H7 (cell line): ENCODE results near the gene GALNTL6. TPM values are rescaled to one million over a fixed set of nuclear protein-coding genes. Genes with fewer than 3 reads are reported as not detected.
"Not testable (repeated sequence)": the region's sequence is repeated elsewhere in the genome, so short reads cannot be mapped to it uniquely, and the experiment has no call there.

ENCODE experiments used
- DNase-seq: peaks from one replicate; pipeline ENCODE4 v3.0.0; 2012
- H3K27me3 ChIP-seq: 2 replicates; pipeline ENCODE4 v1.6.0; 2011; ENCODE audit warnings: mild to moderate bottlenecking, low read length; ENCODE audit not compliant: control insufficient read depth, insufficient read depth
- H3K36me3 ChIP-seq: replicated peaks from 2 replicates; pipeline ENCODE4 v1.5.1; 2011; ENCODE audit warnings: low read length; ENCODE audit not compliant: control insufficient read depth, insufficient read depth
- H3K4me3 ChIP-seq: 2 replicates; pipeline ENCODE4 v1.5.1; 2011; ENCODE audit warnings: low read depth, mild to moderate bottlenecking, control low read depth, low read length, moderate library complexity; ENCODE audit not compliant: insufficient read depth
- total RNA-seq: library from RNA; depleted of rRNA; stranded (reverse); fragments of >200 nt; shearing (Covaris generic); gene quantifications from 2 replicates; pipeline ENCODE4 v1.2.3, GENCODE V29; 2014

Gene GALNTL6
- total RNA-seq, 1 experiment from 2014 or later, result 0.24 TPM

GRCh38 chr4:172858731-172859230 is 1045.6 kb downstream of the GALNTL6 start:
- Histone ChIP-seq H3K27me3 (no peaks in the 10 kb centered on the region), H3K4me3 (no peak overlapping the region), H3K36me3 (no peaks in the 10 kb centered on the region)
- no peak for DNase-seq

GRCh38 chr4:172865103-172865502 is 1051.9 kb downstream of the GALNTL6 start:
- DNase-seq, result no peak
- Histone ChIP-seq H3K4me3 (no peak overlapping the region), H3K36me3 (no peaks in the 10 kb centered on the region), H3K27me3 (no peaks in the 10 kb centered on the region)

- Histone ChIP-seq H3K27me3 (no peaks in the 10 kb centered on the region), H3K4me3 (no peak overlapping the region), H3K36me3 (no peaks in the 10 kb centered on the region)
- no peak for DNase-seq
Measured at GRCh38 chr4:172865531-172866127, 1052.4 kb downstream of the GALNTL6 start.

- DNase-seq, result no peak
- Histone ChIP-seq H3K27me3 (no peaks in the 10 kb centered on the region), H3K4me3 (no peak overlapping the region), H3K36me3 (no peaks in the 10 kb centered on the region)
Measured at GRCh38 chr4:172866421-172866820, 1053.2 kb downstream of the GALNTL6 start.

GRCh38 chr4:172867835-172868234 is 1054.6 kb downstream of the GALNTL6 start:
- Histone ChIP-seq H3K27me3 (no peaks in the 10 kb centered on the region), H3K36me3 (no peaks in the 10 kb centered on the region), H3K4me3 (no peak overlapping the region)
- no peak for DNase-seq

GRCh38 chr4:172868271-172868670 is 1055.1 kb downstream of the GALNTL6 start:
- DNase-seq, result no peak
- Histone ChIP-seq H3K36me3 (no peaks in the 10 kb centered on the region), H3K4me3 (no peak overlapping the region), H3K27me3 (no peaks in the 10 kb centered on the region)

GRCh38 chr4:172869621-172870268 is 1056.5 kb downstream of the GALNTL6 start:
- DNase-seq, result no peak
- H3K4me3 ChIP-seq, result no peak overlapping the region
- H3K27me3 ChIP-seq, result no peaks in the 10 kb centered on the region
- no peaks in the 10 kb centered on the region for H3K36me3 ChIP-seq

GRCh38 chr4:172871381-172871780 is 1058.2 kb downstream of the GALNTL6 start:
- no peak overlapping the region for H3K4me3 ChIP-seq
- H3K36me3 ChIP-seq, result no peaks in the 10 kb centered on the region
- peak; percentile 8 for DNase-seq
- H3K27me3 ChIP-seq, result no peaks in the 10 kb centered on the region

GRCh38 chr4:172874944-172875343 is 1061.7 kb downstream of the GALNTL6 start:
- DNase-seq, result no peak
- no peak overlapping the region for H3K4me3 ChIP-seq
- H3K27me3 ChIP-seq, result no peaks in the 10 kb centered on the region
- no peaks in the 10 kb centered on the region for H3K36me3 ChIP-seq

- Histone ChIP-seq H3K4me3 (no peak overlapping the region), H3K36me3 (no peaks in the 10 kb centered on the region), H3K27me3 (no peaks in the 10 kb centered on the region)
- no peak for DNase-seq
Measured at GRCh38 chr4:172876394-172876793, 1063.2 kb downstream of the GALNTL6 start.

GRCh38 chr4:172881645-172882044 is 1068.4 kb downstream of the GALNTL6 start:
- H3K27me3 ChIP-seq, result no peaks in the 10 kb centered on the region
- DNase-seq, result no peak
- no peaks in the 10 kb centered on the region for H3K36me3 ChIP-seq
- no peak overlapping the region for H3K4me3 ChIP-seq

GRCh38 chr4:172887358-172887757 is 1074.2 kb downstream of the GALNTL6 start:
- DNase-seq, H3K36me3 ChIP-seq: not testable (repeated sequence)

GRCh38 chr4:172887959-172888358 is 1074.8 kb downstream of the GALNTL6 start:
- H3K27me3 ChIP-seq, result no peaks in the 10 kb centered on the region
- no peak overlapping the region for H3K4me3 ChIP-seq
- DNase-seq, result no peak
- H3K36me3 ChIP-seq, result no peaks in the 10 kb centered on the region

More at GRCh38 chr4:172887358-172887757, 1074.2 kb downstream of the GALNTL6 start:
- H3K4me3 ChIP-seq, H3K27me3 ChIP-seq: not testable (repeated sequence)

- no peak overlapping the region for H3K4me3 ChIP-seq
- H3K36me3 ChIP-seq, result no peaks in the 10 kb centered on the region
- DNase-seq, result no peak
- H3K27me3 ChIP-seq, result no peaks in the 10 kb centered on the region
Measured at GRCh38 chr4:172892300-172892699, 1079.1 kb downstream of the GALNTL6 start.

- Histone ChIP-seq H3K36me3 (no peaks in the 10 kb centered on the region), H3K27me3 (no peaks in the 10 kb centered on the region), H3K4me3 (no peak overlapping the region)
- no peak for DNase-seq
Measured at GRCh38 chr4:172895699-172896098, 1082.5 kb downstream of the GALNTL6 start.
